ENCODE measurements around the gene IFNAR2. TPM values are rescaled to one million over a fixed set of nuclear protein-coding genes. Genes with fewer than 3 reads are reported as not detected.

Gene IFNAR2
- total RNA-seq, 6 donors from 2014 or later, result 10.5 to 36.0 (median 22.3) TPM

DNA sequence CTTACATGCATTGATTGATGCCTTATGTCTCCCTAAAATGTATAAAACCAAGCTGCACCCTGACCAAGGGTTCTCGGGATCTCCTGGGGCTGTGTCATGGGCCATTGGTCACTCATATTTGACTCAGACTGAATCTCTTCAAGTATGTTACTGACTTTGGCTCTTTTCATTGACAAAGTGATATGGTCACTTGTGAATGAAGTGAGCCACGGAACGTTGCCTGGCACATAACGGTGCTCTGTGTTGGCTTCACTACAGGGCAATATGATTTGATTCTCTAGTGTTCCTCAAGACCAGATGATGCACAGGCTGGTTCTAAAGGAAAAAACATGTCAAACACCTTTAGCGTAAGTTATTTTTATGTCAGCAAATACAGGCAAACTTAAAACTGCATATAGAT, 25.0 kb downstream of the IFNAR2 start:
- no peaks in the 10 kb centered on the region for H3K9me3 ChIP-seq
- no peak overlapping the region for H3K27ac ChIP-seq
- no peaks in the 10 kb centered on the region for H3K4me1 ChIP-seq
- WGBS, 2 donors, result 93 to 95% methylated on average over 5 of the region's 5 CpGs
- DNase-seq, result no peak
- H3K36me3 ChIP-seq, result peaks cover 7 to 94% (median 58%) of the 10 kb centered on the region in 4 donors
- no peak for ATAC-seq (ENCODE audit: low FRiP score in 2 of 2)
- TF ChIP-seq POLR2AphosphoS5 (IDR thresholded peaks at IDR 0.05), result no peak
- TF ChIP-seq, protein P1, sequence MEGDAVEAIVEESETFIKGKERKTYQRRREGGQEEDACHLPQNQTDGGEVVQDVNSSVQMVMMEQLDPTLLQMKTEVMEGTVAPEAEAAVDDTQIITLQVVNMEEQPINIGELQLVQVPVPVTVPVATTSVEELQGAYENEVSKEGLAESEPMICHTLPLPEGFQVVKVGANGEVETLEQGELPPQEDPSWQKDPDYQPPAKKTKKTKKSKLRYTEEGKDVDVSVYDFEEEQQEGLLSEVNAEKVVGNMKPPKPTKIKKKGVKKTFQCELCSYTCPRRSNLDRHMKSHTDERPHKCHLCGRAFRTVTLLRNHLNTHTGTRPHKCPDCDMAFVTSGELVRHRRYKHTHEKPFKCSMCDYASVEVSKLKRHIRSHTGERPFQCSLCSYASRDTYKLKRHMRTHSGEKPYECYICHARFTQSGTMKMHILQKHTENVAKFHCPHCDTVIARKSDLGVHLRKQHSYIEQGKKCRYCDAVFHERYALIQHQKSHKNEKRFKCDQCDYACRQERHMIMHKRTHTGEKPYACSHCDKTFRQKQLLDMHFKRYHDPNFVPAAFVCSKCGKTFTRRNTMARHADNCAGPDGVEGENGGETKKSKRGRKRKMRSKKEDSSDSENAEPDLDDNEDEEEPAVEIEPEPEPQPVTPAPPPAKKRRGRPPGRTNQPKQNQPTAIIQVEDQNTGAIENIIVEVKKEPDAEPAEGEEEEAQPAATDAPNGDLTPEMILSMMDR (IDR thresholded peaks at IDR 0.05), result no peak
- H3K4me3 ChIP-seq, result no peak overlapping the region
- no peaks in the 10 kb centered on the region for H3K27me3 ChIP-seq

DNA sequence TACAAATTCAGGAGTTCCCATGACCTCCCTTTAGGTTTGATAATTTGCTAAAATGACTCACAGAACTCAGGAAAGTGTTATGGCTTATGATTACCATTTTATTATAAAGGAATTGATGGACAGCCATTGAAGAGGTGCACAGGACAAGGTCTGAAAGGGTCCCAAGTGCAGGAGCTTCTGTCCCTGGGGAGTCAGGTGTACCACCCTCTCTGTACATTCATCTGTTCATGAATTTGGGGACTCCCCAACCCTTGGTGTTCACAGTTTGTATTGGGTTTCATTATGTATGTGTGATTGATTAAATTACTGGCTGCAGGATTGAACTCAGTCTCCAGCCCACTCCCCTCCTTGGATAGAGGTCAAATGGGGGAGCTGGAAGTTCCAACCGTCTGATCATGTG, 25.7 kb downstream of the IFNAR2 start:
- no peak overlapping the region for H3K4me3 ChIP-seq
- DNase-seq, result no peak
- 40 to 58% methylated on average over 1 of the region's 1 CpG for WGBS, 2 donors
- H3K9me3 ChIP-seq, result no peaks in the 10 kb centered on the region
- no peaks in the 10 kb centered on the region for H3K27me3 ChIP-seq
- ATAC-seq (ENCODE audit: low FRiP score in 2 of 2), result no peak
- TF ChIP-seq EP300 (IDR thresholded peaks at IDR 0.05), result no peak
- no peak for TF ChIP-seq POLR2AphosphoS5 (IDR thresholded peaks at IDR 0.05)
- no peak for TF ChIP-seq POLR2A (IDR thresholded peaks at IDR 0.05)
- TF ChIP-seq, protein P1 (IDR thresholded peaks at IDR 0.05), result no peak
- H3K4me1 ChIP-seq, result no peaks in the 10 kb centered on the region
- H3K27ac ChIP-seq, result no peak overlapping the region
- H3K36me3 ChIP-seq, result peaks cover 7 to 94% (median 53%) of the 10 kb centered on the region in 4 donors

DNA sequence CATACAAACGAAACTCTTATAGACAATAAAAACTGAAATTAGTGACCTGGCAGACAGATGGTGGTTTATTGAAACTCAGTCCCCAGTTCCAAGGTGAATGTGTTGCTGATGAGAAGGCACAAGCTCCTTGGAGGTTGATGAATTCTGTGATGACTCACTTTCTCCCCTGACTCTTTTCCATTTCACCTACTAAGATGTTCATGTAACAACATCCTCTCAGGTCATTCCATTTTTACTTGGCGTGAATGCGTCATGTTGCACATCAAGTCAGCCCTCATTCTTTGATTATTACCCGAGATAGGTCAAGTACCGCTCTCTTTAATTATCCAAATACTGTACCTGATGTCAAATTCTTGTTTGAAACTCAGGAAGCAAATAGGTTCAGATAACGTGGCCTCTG, 26.3 kb downstream of the IFNAR2 start:
- Histone ChIP-seq H3K36me3 (peaks cover 7 to 89% (median 47%) of the 10 kb centered on the region in 4 donors), H3K27me3 (no peaks in the 10 kb centered on the region), H3K27ac (no peak overlapping the region), H3K4me3 (no peak overlapping the region), H3K9me3 (no peaks in the 10 kb centered on the region), H3K4me1 (no peaks in the 10 kb centered on the region)
- ATAC-seq (ENCODE audit: low FRiP score in 2 of 2) (no peak), DNase-seq (no peak)
- WGBS, 2 donors, result 84 to 85% methylated on average over 6 of the region's 6 CpGs
- TF ChIP-seq POLR2A (IDR thresholded peaks at IDR 0.05), result no peak
- TF ChIP-seq, protein P1 (IDR thresholded peaks at IDR 0.05), result no peak
- TF ChIP-seq EP300 (IDR thresholded peaks at IDR 0.05), result no peak
- TF ChIP-seq POLR2AphosphoS5 (IDR thresholded peaks at IDR 0.05), result no peak

DNA sequence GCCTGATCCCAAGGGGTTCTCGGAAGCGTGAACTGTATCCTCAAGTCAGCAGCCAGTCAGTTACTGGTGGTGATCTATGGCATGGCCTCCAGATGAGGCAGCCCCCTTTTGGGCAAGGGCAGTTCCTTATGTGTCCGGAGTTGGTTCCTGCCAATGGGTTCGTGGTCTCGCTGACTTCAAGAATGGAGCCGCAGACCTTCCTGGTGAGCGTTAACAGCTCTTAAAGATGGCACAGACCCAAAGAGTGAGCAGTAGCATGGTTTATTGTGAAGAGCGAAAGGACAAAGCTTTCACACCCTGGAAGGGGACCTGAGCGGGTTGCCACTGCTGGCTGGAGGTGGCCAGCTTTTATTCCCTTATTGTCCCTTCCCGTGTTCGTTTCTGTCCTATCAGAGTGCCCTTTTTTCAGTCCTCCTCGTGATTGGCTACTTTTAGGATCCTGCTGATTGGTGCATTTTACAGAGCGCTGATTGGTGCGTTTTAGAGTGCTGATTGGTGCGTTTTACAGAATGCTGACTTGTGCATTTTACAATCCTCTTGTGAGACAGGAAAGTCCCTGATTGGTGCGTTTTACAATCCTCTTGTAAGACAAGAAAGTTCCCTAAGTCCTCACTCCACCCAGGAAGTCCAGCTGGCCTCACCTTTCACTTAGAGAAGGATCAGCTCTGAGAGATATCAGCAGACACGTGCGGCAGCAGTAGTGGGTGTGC, 27.5 kb downstream of the IFNAR2 start:
- Histone ChIP-seq H3K9me3 (no peaks in the 10 kb centered on the region), H3K36me3 (peaks cover 7 to 81% (median 36%) of the 10 kb centered on the region in 4 donors), H3K4me1 (peaks cover 0 to 4% (median 0%) of the 10 kb centered on the region in 4 donors), H3K27ac (no peak overlapping the region), H3K4me3 (no peak overlapping the region), H3K27me3 (no peaks in the 10 kb centered on the region)
- TF ChIP-seq EP300 (IDR thresholded peaks at IDR 0.05), result no peak
- no peak for TF ChIP-seq POLR2AphosphoS5 (IDR thresholded peaks at IDR 0.05)
- DNase-seq (no peak), ATAC-seq (ENCODE audit: low FRiP score in 2 of 2) (no peak)
- WGBS, 2 donors, result 91% methylated on average over 16 to 18 of the region's 18 CpGs

DNA sequence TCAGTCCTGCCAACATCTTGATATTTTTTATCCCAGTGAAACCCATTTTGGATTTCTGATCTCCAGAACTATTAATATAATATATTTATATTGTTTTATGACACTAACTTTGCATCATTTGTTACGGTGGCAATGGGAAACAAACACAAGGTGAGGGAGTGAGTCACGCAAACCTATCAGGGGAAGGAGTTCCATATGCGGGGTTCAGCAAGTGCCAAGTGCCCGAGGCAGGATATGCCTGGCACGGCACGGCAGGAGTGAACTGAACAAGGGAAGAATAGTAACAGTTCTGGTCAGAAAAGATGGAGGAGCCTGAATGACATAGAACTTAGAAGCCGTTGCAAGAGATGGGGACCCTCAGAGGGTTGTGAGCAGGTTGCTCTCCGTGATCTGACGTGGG, 28.7 kb downstream of the IFNAR2 start:
- TF ChIP-seq, protein P1 (IDR thresholded peaks at IDR 0.05), result no peak
- no peak for TF ChIP-seq POLR2A (IDR thresholded peaks at IDR 0.05)
- TF ChIP-seq EP300 (IDR thresholded peaks at IDR 0.05), result no peak
- no peak for TF ChIP-seq POLR2AphosphoS5 (IDR thresholded peaks at IDR 0.05)
- Histone ChIP-seq H3K9me3 (no peaks in the 10 kb centered on the region), H3K4me3 (no peak overlapping the region), H3K4me1 (peaks cover 0 to 4% (median 0%) of the 10 kb centered on the region in 4 donors), H3K27me3 (no peaks in the 10 kb centered on the region), H3K36me3 (peaks cover 10 to 80% (median 35%) of the 10 kb centered on the region in 4 donors), H3K27ac (no peak overlapping the region)
- WGBS, 2 donors, result 95 to 96% methylated on average over 9 of the region's 9 CpGs
- DNase-seq (no peak), ATAC-seq (ENCODE audit: low FRiP score in 2 of 2) (no peak)
